Transverse colon (tissue), 4 donors: Measurements from ENCODE around the gene SFMBT1. TPM values are rescaled to one million over a fixed set of nuclear protein-coding genes. Genes with fewer than 3 reads are reported as not detected.

Experiments
- DNase-seq: peaks from one replicate; pipeline ENCODE4 v3.0.0-alpha.2; 2019
- H3K27ac ChIP-seq, 4 donors: fragments of 200-600 bp; sonication (generic); 2 replicates each; pipeline ENCODE4 v1.5.1; 2016 to 2018; ENCODE audit warnings: inconsistent platforms in 4 of 4
- H3K27me3 ChIP-seq: fragments of 200-600 bp; sonication (generic); 2 replicates; pipeline ENCODE4 v1.5.1; 2017; ENCODE audit warnings: inconsistent platforms
- H3K36me3 ChIP-seq, 4 donors: fragments of 200-600 bp; sonication (generic); 2 replicates each; pipeline ENCODE4 v1.5.1; 2017 to 2019; ENCODE audit warnings: inconsistent platforms in 4 of 4
- H3K4me1 ChIP-seq, 4 donors: fragments of 200-600 bp; sonication (generic); 2 replicates each; pipeline ENCODE4 v1.5.1; 2017 to 2020; ENCODE audit warnings: inconsistent platforms in 4 of 4
- H3K4me3 ChIP-seq, 4 donors: fragments of 200-600 bp; sonication (generic); 1 replicate in 1 of 4; 2 replicates in 3 of 4; pipeline versions ENCODE4 v1.5.1 to v1.6.1; 2017 to 2019; ENCODE audit warnings: inconsistent platforms in 4 of 4
- H3K9me3 ChIP-seq, 2 donors: fragments of 200-600 bp; sonication (generic); 2 replicates each; pipeline ENCODE4 v1.5.1; 2017 to 2019; ENCODE audit warnings: inconsistent platforms in 2 of 2
- CTCF ChIP-seq, 5 experiments: fragments of 200-600 bp in 3 of 5; fragments of 450-650 bp in 2 of 5; sonication (generic) in 3 of 5; IDR thresholded peaks; 1 replicate in 2 of 5; 2 replicates in 3 of 5; pipeline ENCODE4 v1.5.1; 2016 to 2017; ENCODE audit warnings: antibody characterized with exemption in 5 of 5, inconsistent platforms in 3 of 5, mild to moderate bottlenecking in 2 of 5, moderate library complexity in 1 of 5
- EP300 ChIP-seq: sonication (generic); formaldehyde crosslinking; IDR thresholded peaks from one replicate; pipeline ENCODE4 v1.6.1; 2017; ENCODE audit warnings: antibody characterized with exemption, low read depth
- POLR2A ChIP-seq: fragments of 450-650 bp; IDR thresholded peaks from one replicate; pipeline ENCODE4 v1.6.1; 2016; ENCODE audit warnings: antibody characterized with exemption, mild to moderate bottlenecking, moderate library complexity
- POLR2AphosphoS5 ChIP-seq, 3 donors: sonication (generic); formaldehyde crosslinking; IDR thresholded peaks; one replicate each; pipeline ENCODE4 v1.6.1; 2016; ENCODE audit warnings: antibody characterized with exemption in 3 of 3
- WGBS, 2 donors: methylation state at CpG; one replicate each; pipeline ENCODE4 v1.1.5; 2018; ENCODE audit warnings: low coverage in 1 of 2; 5-methylcytosine and 5-hydroxymethylcytosine counted together
- in situ Hi-C, 4 donors: fragments of 200-750 bp; cut with MboI; loops; one replicate each; pipeline versions ENCODE4 v1.15.0 to v1.15.1; 2017; ENCODE audit warnings: low sequenced_read_pairs in 3 of 4, low pct_ligation_motif_present in 1 of 4, low pct_unique_long_range_greater_than_20kb in 1 of 4
- intact Hi-C: fragments of 100-400 bp; cut with DNase I; formaldehyde crosslinking; loops from one replicate; pipeline ENCODE4 v1.15.1; 2023; ENCODE audit warnings: low total_unique reads
- total RNA-seq, 4 donors: library from RNA; depleted of rRNA; stranded (reverse); fragments of >200 nt; gene quantifications; one replicate each; pipeline ENCODE4 v1.1.0, GENCODE V29; 2016

The SFMBT1 gene
- total RNA-seq, 4 donors from 2014 or later: 1.9 to 33.0 (median 18.1) TPM

- 86 to 93% methylated on average over 5 to 10 of the region's 10 CpGs for WGBS, 2 donors
- in situ Hi-C loops (no loop called here), intact Hi-C loops (no loop called here)
- Histone ChIP-seq H3K27ac (peak overlapping the region in 1 of 4 donors; percentile 67), H3K4me1 (peaks cover 12 to 62% (median 32%) of the 10 kb centered on the region in 4 donors), H3K36me3 (no peaks in the 10 kb centered on the region), H3K27me3 (no peaks in the 10 kb centered on the region), H3K4me3 (no peak overlapping the region), H3K9me3 (no peaks in the 10 kb centered on the region)
- no peak for TF ChIP-seq POLR2A
- TF ChIP-seq EP300: no peak
- TF ChIP-seq CTCF (IDR thresholded peaks at IDR 0.05): no peak
- DNase-seq: no peak
Measured at GRCh38 chr3:52894756-52895155, 151.1 kb downstream of the SFMBT1 start.

- TF ChIP-seq POLR2AphosphoS5 (IDR thresholded peaks at IDR 0.05) (no peak), EP300 (no peak), POLR2A (no peak), CTCF (IDR thresholded peaks at IDR 0.05) (no peak)
- DNase-seq: no peak
- in situ Hi-C loops (no loop called here), intact Hi-C loops (no loop called here)
- no peaks in the 10 kb centered on the region for H3K27me3 ChIP-seq
- 56 to 83% methylated on average over 2 to 4 of the region's 4 CpGs for WGBS, 2 donors
- H3K9me3 ChIP-seq: no peaks in the 10 kb centered on the region
- peak overlapping the region; percentile 21 to 67 (median 54) for H3K27ac ChIP-seq
- H3K36me3 ChIP-seq: no peaks in the 10 kb centered on the region
- no peak overlapping the region for H3K4me3 ChIP-seq
- H3K4me1 ChIP-seq: peaks cover 12 to 62% (median 32%) of the 10 kb centered on the region in 4 donors
Measured at GRCh38 chr3:52893723-52894122, 152.2 kb downstream of the SFMBT1 start.

GRCh38 chr3:52892625-52893311 is 153.1 kb downstream of the SFMBT1 start:
- TF ChIP-seq CTCF (IDR thresholded peaks at IDR 0.05): peak in 1 of 5 experiments; percentile 10
- no peak for TF ChIP-seq POLR2AphosphoS5 (IDR thresholded peaks at IDR 0.05)
- Histone ChIP-seq H3K9me3 (no peaks in the 10 kb centered on the region), H3K36me3 (no peaks in the 10 kb centered on the region), H3K27ac (peak overlapping the region; percentile 44 to 67 (median 54)), H3K27me3 (no peaks in the 10 kb centered on the region), H3K4me1 (peaks cover 10 to 59% (median 30%) of the 10 kb centered on the region in 4 donors), H3K4me3 (peak overlapping the region in 1 of 4 donors; percentile 11)
- no peak for DNase-seq
- in situ Hi-C loops (no loop called here), intact Hi-C loops (no loop called here)
- WGBS, 2 donors: 30 to 68% methylated on average over 3 to 8 of the region's 8 CpGs

GRCh38 chr3:52892290-52892624 is 153.6 kb downstream of the SFMBT1 start:
- WGBS, 2 donors: 74 to 79% methylated on average over 4 to 5 of the region's 5 CpGs
- Histone ChIP-seq H3K4me3 (peak overlapping the region in 1 of 4 donors; percentile 11), H3K9me3 (no peaks in the 10 kb centered on the region), H3K4me1 (peaks cover 8 to 57% (median 29%) of the 10 kb centered on the region in 4 donors), H3K36me3 (no peaks in the 10 kb centered on the region), H3K27me3 (no peaks in the 10 kb centered on the region), H3K27ac (peak overlapping the region; percentile 44 to 67 (median 48))
- intact Hi-C loops (no loop called here), in situ Hi-C loops (no loop called here)
- no peak for TF ChIP-seq CTCF (IDR thresholded peaks at IDR 0.05)
- no peak for DNase-seq
